Midbrain (tissue), 1 donor: ENCODE data around the gene MKKS.
"Not testable (repeated sequence)": the region's sequence is repeated elsewhere in the genome, so short reads cannot be mapped to it uniquely, and the experiment has no call there.

Source experiments
- DNase-seq: peaks from one replicate; lab custom pipeline; 2025; lab: John Stamatoyannopoulos, UW

The MKKS gene

DNA sequence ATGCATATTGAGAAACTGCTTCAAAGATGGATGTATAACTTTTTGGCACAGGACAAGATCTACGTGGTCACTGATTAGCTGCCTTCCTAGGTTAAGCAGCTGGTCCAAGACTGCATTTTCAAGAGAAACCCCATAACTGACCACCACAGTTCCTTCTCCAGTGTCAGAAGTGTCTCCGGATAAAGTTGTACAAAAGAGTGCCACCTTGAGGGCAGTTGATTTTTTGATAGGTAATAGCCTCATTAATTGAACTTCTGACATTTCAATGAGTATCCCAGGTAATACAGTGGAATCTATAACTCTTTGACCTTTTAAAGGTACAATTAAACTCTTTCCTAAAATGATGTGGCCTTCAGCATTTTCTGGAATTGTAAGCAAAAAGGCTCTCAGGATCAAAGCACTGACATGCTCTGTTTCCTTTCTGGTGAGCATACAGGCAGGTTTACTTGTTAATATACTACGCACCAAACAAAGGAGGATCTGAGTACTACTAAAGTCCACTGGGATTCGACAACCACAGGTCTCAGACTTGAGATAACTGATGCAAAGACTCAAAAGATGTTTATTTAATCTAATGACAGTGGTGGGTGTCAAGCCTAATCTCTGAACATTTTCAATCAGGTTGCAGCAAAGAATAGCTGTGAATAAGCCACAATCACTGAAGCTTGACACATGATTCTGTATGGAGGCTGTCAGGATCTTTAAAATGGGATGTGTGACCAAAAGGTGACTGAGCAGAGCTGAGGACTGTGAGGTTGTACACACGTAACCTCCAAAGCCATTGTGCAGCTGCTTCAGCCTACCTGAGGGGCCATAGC lies 21.2 kb downstream of the MKKS start:
- DNase-seq = no peak

DNA sequence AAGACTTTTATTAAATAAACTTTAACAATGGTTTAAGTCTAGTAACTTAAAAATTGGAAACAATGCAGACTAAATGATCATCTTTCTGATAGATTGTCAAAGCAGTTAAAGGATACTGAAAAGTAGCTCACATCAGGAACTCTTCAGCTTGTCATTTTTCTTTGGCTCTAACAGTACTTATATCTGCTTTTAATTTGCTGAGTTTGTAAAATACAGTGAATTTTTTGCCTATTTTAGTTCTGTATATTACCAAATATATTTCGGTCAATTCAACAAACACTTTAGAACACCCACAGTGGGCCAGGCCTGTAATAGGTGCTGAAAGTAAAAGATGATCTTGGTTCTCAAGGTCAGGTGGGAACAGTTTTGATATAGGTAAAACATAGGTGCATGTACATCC lies 22.3 kb downstream of the MKKS start:
- DNase-seq = no peak

DNA sequence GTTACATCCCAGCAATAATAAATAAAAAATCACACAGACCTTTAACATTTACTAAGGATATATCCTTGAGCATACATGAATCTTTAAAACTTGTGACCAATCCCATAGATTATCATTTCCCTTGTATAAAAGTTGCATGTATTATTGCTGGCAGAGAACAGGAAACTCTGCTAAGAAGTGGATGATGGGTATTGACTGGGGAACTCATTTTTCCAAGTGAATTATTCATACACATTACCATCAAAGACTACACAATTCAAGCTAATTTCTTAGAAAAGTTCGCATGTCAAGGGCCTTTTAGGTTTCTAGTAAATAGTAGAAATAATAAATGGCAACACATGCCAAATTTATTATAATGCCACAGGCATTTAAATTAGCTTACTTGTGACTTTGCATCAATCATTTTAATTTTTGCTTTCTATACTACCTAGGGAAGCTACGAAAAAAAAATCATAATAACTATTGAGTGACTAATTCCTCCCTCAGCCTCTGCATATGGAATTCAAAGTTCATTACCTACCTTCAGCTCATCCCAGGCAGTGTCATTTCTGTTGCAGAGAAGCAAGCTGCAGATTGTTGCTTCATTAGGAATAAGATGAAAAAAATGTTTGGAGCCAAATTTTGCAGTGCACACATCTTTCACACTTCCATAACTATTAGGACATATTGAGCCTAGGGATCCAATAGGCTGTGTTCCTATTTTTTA lies 25.8 kb downstream of the MKKS start:
- DNase-seq = no peak

DNA sequence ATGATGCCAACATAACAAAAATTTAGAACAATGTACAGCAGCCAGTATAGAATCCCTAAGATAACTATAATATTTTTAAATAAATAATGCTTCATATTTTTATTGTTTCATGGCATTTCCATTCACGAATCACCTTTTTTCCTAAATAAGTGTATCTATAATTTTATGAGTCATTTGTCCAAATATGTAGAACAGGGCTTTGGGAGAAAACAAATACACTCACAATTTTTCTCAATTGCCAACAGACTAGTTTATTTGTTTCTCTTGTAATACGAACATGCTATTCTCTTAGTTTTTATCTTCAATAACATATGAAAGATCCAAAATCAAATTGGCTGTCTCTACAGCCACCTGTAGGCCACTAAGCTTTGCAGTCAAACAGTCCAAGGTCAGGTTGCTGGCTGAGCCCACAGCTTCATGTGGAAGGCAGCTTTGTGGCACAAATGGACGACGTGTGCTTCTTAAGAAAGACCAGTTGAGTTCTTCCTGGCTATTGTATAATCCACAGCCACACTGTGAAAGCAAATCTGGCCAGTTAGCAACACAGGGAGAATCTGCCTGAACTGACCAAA lies 29.0 kb downstream of the MKKS start:
- no peak for DNase-seq

- DNase-seq = no peak
Measured at GRCh38 chr20:10404023-10404628, 29.9 kb downstream of the MKKS start.

GRCh38 chr20:10402938-10403608 lies 30.9 kb downstream of the MKKS start:
- no peak for DNase-seq

- DNase-seq = no peak
Measured at GRCh38 chr20:10398834-10399369, 35.1 kb downstream of the MKKS start.

DNA sequence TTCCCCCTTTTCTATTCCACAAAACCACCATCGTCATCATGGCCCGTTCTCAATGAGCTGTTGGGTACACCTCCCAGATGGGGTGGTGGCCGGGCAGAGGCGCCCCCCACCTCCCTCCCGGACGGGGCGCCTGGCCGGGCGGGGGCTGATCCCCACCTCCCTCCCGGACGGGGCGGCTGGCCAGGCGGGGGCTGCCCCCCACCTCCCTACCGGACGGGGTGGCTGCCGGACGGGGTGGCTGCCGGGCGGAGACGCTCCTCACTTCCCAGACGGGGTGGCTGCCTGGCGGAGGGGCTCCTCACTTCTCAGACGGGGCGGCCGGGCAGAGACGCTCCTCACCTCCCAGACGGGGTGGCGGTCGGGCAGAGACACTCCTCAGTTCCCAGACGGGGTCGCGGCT lies 39.3 kb downstream of the MKKS start:
- DNase-seq = not testable (repeated sequence)

- DNase-seq = no peak
Measured at GRCh38 chr20:10390709-10391108, 43.3 kb downstream of the MKKS start.

DNA sequence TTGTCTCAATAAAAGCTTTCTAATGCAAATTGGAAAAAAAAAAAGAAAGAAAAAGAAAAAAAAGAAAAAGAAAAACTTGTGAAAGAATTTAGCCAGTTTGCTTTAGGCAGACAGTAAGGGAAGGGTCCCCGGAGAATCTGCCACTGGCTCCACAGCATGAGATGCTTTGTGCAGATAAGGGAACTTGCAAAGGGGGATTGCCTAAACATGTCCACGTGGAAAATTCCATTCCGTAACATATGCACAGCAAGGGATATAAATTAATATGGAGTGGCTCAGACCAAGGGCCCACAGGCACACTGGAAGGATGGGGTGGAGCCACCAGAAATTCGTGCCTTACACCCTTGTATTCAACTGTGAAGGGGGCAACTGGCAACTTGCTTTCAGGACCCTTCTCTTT lies 45.4 kb downstream of the MKKS start:
- no peak for DNase-seq

- DNase-seq = no peak
Measured at GRCh38 chr20:10387686-10388085, 46.3 kb downstream of the MKKS start.

- no peak for DNase-seq
Measured at GRCh38 chr20:10385850-10386544, 48.0 kb downstream of the MKKS start.

GRCh38 chr20:10381477-10381876 lies 52.5 kb downstream of the MKKS start:
- DNase-seq = no peak

DNA sequence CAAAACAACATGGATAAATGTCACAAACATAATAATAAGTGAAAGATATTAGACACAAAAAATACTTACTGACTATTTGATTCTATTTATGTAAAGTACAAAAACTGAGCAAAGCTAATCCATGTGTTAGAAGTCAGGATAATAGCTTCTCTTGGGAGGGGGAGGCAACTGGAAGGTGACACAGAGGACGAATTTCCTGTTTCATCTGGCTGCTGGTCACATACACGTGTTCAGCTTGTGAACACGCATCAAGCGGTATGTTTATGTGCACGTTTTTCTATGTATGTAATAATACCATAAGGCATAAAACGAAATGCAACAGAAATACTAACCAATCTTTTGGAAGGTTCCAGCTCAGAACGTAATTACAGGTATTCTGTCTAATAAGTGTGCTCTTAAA lies 54.3 kb downstream of the MKKS start:
- no peak for DNase-seq

GRCh38 chr20:10376270-10377075 lies 57.5 kb downstream of the MKKS start:
- DNase-seq = no peak

- DNase-seq = no peak
Measured at GRCh38 chr20:10375191-10375590, 58.8 kb downstream of the MKKS start.

DNA sequence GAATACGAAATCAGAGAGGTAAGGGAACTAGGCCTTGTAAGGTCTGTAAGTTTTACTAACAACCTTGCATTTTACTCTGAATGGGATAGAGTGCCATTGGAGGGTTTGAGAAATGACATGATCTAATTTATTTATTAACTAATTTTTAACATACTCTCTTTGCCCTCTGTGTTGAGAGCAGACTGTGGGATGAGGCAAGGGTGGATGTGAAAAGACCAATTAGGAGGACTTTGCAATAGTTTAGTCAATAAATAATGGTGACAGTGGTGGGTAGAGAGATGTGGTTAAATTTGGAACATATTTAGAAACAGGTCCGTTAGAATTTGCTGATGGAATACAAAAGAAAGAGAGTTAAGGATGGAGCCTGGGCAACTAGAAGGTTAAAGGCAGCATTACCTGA lies 60.0 kb downstream of the MKKS start:
- DNase-seq = no peak

DNA sequence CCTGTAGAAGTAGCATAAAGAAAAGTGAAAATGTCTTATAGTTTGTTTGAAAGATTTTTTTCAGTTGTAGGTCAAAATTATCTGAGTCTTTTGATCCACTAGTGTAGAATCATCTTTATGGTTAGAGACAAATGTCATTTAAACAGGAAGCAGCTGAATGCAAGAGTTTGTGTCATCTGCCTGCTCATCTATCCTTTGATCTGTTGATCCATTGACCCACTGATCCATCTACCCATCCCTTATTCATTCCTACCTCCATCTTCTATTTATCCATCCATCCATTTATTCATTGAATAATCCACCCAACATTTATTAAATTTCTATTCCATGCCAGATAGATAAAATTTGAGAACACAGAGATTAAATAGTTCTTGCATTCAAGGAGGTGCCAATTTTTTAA lies 62.6 kb downstream of the MKKS start:
- DNase-seq = no peak

DNA sequence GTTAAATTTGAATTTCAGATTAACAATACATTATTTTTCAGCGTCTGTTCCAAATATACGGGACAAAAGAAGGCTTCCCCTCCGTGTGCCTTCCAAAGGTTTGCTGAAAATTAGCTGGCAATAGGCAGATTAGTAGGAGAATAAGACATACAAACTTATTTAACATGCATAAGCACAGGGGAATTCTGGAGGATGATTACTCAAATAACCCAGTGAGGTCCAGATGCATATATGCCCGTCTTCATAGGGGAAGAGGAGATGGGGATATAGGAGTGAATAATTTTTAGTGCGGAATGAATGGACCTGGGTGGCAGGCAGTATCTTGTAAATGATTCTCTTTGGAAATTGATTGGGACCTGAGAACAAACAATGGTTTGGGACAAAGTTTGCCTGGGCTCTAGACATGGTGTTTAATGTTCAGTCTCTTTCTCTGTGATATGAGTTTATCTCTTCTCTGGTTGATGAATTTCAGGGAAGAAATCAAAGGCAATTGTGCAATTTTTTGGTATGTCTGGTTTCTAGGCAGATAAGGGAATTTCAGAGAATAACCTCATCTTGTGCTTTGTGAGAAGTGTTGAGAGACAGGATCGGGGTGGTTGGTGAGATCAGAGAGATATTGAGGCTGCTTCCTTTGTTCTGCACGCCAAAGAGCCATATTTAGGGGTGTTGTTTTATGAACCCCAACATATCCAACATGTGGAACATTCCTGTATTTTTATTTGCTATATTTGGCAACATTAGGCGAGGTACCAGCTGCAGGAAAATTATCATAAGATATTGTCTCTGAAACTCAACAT lies 63.7 kb downstream of the MKKS start:
- no peak for DNase-seq

DNA sequence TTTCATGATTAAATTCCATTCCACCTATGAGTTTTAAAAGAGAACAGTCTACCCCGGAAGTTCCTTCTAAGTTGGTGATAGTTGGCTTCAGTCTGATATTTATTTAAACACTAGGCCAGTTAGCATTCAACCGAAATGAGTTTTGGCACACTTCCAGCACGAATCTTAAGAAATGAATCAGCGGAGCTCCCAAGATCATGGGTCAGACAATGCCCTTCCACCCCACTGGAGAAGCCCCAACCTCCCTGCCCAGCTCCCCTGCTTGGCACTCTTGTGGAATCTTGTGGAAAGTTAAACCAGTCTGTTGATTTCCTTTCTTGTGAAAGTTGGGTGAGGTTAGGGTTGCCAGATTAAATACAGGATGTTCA lies 64.3 kb downstream of the MKKS start:
- no peak for DNase-seq
